ENCODE data around the gene P2RY6. TPM values are rescaled to one million over a fixed set of nuclear protein-coding genes. Genes with fewer than 3 reads are reported as not detected.

The P2RY6 gene
- total RNA-seq, 1 donor from 2014 or later: 3.7 TPM

DNA sequence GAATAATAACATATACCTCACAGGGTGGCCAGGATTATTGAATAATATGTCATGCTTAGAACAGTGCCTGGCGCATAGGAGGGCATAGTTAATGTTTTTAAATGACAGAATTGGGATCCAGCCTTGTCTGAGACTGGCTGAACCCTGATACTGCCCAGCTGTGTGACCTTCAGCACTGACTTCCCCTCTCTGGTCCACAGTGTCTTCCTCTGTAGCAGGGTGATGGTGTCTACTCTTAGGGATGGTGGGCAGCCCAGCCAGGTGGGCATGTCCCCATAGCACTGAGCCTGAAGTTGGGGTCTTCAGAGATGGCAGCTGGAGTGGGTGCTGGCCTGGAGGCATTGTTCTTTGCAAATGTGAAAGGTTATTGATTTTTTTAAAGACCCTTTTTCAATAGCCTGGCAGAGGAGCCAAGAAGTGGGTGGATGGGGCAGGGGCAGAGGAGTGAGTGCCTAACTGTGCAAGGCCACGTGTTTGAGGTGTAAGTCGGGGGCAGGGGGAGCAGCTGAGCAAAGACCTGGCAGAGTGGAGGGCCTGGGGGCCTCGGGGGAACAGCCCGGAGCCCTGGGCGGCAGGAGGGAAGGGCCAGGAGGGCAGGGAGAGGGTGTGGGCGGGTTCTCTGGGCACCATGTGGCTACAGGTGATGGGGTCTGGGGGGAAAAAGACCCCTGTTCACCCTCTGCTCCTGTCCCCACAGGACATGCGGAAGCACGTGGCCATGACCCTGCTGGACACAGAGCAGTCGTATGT, 74.2 kb downstream of the P2RY6 start:
- TF ChIP-seq, protein P1, sequence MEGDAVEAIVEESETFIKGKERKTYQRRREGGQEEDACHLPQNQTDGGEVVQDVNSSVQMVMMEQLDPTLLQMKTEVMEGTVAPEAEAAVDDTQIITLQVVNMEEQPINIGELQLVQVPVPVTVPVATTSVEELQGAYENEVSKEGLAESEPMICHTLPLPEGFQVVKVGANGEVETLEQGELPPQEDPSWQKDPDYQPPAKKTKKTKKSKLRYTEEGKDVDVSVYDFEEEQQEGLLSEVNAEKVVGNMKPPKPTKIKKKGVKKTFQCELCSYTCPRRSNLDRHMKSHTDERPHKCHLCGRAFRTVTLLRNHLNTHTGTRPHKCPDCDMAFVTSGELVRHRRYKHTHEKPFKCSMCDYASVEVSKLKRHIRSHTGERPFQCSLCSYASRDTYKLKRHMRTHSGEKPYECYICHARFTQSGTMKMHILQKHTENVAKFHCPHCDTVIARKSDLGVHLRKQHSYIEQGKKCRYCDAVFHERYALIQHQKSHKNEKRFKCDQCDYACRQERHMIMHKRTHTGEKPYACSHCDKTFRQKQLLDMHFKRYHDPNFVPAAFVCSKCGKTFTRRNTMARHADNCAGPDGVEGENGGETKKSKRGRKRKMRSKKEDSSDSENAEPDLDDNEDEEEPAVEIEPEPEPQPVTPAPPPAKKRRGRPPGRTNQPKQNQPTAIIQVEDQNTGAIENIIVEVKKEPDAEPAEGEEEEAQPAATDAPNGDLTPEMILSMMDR (conservative IDR thresholded peaks at IDR 0.05; ENCODE audit: low read depth, low read length): no peak
- no peak for DNase-seq (ENCODE audit: low read depth)
- no peak overlapping the region for H3K4me3 ChIP-seq (ENCODE audit: low read depth, low read length)

DNA sequence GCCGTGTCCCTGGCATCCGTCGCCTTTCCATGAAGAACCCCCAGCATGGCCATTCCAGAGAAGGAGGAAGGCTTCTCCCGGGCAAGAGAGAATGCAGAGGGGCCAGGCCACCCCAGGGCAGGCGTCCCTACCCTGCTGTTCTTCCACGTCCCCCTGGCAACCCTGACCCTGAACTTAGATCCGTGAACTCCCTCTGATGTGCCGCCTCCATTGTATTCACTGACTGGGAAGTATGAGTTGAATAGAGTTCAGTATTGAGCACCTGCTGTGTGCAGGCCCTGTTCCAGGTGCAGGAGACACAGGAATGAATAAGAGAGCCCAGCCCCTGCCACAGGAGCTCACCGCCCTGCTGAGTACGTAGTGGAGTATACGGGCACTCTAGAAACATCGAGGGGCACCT, 74.9 kb downstream of the P2RY6 start:
- TF ChIP-seq, protein P1 (conservative IDR thresholded peaks at IDR 0.05; ENCODE audit: low read depth, low read length): no peak
- H3K4me3 ChIP-seq (ENCODE audit: low read depth, low read length): no peak overlapping the region
- DNase-seq (ENCODE audit: low read depth): no peak

Other genes with a start within 250 kb of the P2RY6 start
- 6.0 and 8.8 TPM in 2 replicates for gene FCHSD2, start 130.0 kb upstream of the P2RY6 start, total RNA-seq
- gene P2RY2, start 54.1 kb upstream of the P2RY6 start, total RNA-seq: 1.1 and 5.4 TPM in 2 replicates
- gene ARHGEF17, start 35.9 kb downstream of the P2RY6 start, total RNA-seq: 18.3 and 26.4 TPM in 2 replicates
- 9.1 and 12.1 TPM in 2 replicates for gene RELT, start 104.1 kb downstream of the P2RY6 start, total RNA-seq

Data from epithelial cell of proximal tubule (primary cell).